Colonic mucosa (tissue), 4 donors: Measurements from ENCODE around the gene NCOR1. TPM values are rescaled to one million over a fixed set of nuclear protein-coding genes. Genes with fewer than 3 reads are reported as not detected.
A peak's percentile ranks its signal among the peaks of the same experiment; 100 is the strongest.

Experiments
- DNase-seq: peaks from one replicate; pipeline ENCODE4 v3.0.0-alpha.2; 2020
- H3K27ac ChIP-seq: fragments of 200-600 bp; one replicate; pipeline ENCODE4 v1.8.0; 2021
- H3K27me3 ChIP-seq: fragments of 200-600 bp; one replicate; pipeline ENCODE4 v1.8.0; 2021
- H3K36me3 ChIP-seq: fragments of 200-600 bp; one replicate; pipeline ENCODE4 v1.8.0; 2021
- H3K4me1 ChIP-seq: fragments of 200-600 bp; one replicate; pipeline ENCODE4 v1.8.0; 2021; ENCODE audit warnings: mild to moderate bottlenecking
- H3K4me3 ChIP-seq: fragments of 200-600 bp; one replicate; pipeline ENCODE4 v1.8.0; 2021
- H3K9ac ChIP-seq, 2 donors: one replicate each; pipeline ENCODE4 v1.7.0; 2013; ENCODE audit warnings: control low read depth in 2 of 2, low read depth in 2 of 2, low read length in 2 of 2
- H3K9me3 ChIP-seq: fragments of 200-600 bp; one replicate; pipeline ENCODE4 v1.8.0; 2021
- CTCF ChIP-seq: fragments of 200-600 bp; IDR thresholded peaks from one replicate; pipeline ENCODE4 v1.8.0; 2022; ENCODE audit warnings: antibody characterized with exemption, mild to moderate bottlenecking
- intact Hi-C: fragments of 100-400 bp; cut with DNase I; formaldehyde crosslinking; loops from one replicate; pipeline ENCODE4 v1.14.1; 2022
- total RNA-seq, 2 donors: library from RNA; stranded (reverse); fragmentation: NEBNext Ultra II Directional in 1 of 2; extraction: Animal tissue kit (Norgen Biotek cat#: 25700) in 1 of 2; gene quantifications; one replicate each; pipeline ENCODE4 v1.2.1, GENCODE V29; 2021
- donor health status: healthy.
- donor health status: DM: no; HTN: no; CAD: no.
- donor health status: DM: no; HTN: no; CAD: no.

Gene NCOR1
- total RNA-seq, 2 donors from 2014 or later, result 190 to 233 TPM

GRCh38 chr17:16255481-16255921 lies 40.2 kb upstream of the NCOR1 start:
- no peak for TF ChIP-seq CTCF
- peak overlapping the region; percentile 90 for H3K27ac ChIP-seq
- H3K4me3 ChIP-seq, result no peak overlapping the region
- H3K4me1 ChIP-seq, result no peaks in the 10 kb centered on the region
- no peaks in the 10 kb centered on the region for H3K27me3 ChIP-seq
- intact Hi-C loops, result no loop called here
- peak overlapping the region in 1 of 2 donors; percentile 69 for H3K9ac ChIP-seq
- H3K9me3 ChIP-seq, result no peaks in the 10 kb centered on the region
- H3K36me3 ChIP-seq, result no peaks in the 10 kb centered on the region
- DNase-seq, result peak; percentile 79

GRCh38 chr17:16254773-16255400 lies 39.6 kb upstream of the NCOR1 start:
- H3K36me3 ChIP-seq, result no peaks in the 10 kb centered on the region
- H3K9ac ChIP-seq, result peak overlapping the region in 1 of 2 donors; percentile 69
- peak; percentile 40 for DNase-seq
- no peaks in the 10 kb centered on the region for H3K27me3 ChIP-seq
- no peak for TF ChIP-seq CTCF
- no peak overlapping the region for H3K4me3 ChIP-seq
- no peaks in the 10 kb centered on the region for H3K9me3 ChIP-seq
- peak overlapping the region; percentile 90 for H3K27ac ChIP-seq
- intact Hi-C loops, result no loop called here
- no peaks in the 10 kb centered on the region for H3K4me1 ChIP-seq

GRCh38 chr17:16251556-16251955 lies 36.2 kb upstream of the NCOR1 start:
- Histone ChIP-seq H3K27me3 (no peaks in the 10 kb centered on the region), H3K9me3 (no peaks in the 10 kb centered on the region), H3K36me3 (no peaks in the 10 kb centered on the region), H3K4me3 (no peak overlapping the region), H3K9ac (no peak overlapping the region), H3K4me1 (no peaks in the 10 kb centered on the region), H3K27ac (no peak overlapping the region)
- no peak for DNase-seq
- intact Hi-C loops, result no loop called here
- TF ChIP-seq CTCF, result no peak

- Histone ChIP-seq H3K27me3 (no peaks in the 10 kb centered on the region), H3K9me3 (no peaks in the 10 kb centered on the region), H3K9ac (no peak overlapping the region), H3K27ac (no peak overlapping the region), H3K36me3 (no peaks in the 10 kb centered on the region), H3K4me3 (no peak overlapping the region), H3K4me1 (no peaks in the 10 kb centered on the region)
- no peak for DNase-seq
- TF ChIP-seq CTCF, result no peak
- intact Hi-C loops, result no loop called here
Measured at GRCh38 chr17:16251043-16251442, 35.7 kb upstream of the NCOR1 start.

GRCh38 chr17:16250635-16251034 lies 35.3 kb upstream of the NCOR1 start:
- no peak overlapping the region for H3K9ac ChIP-seq
- no peak overlapping the region for H3K27ac ChIP-seq
- H3K4me1 ChIP-seq, result no peaks in the 10 kb centered on the region
- H3K9me3 ChIP-seq, result no peaks in the 10 kb centered on the region
- H3K36me3 ChIP-seq, result no peaks in the 10 kb centered on the region
- H3K27me3 ChIP-seq, result no peaks in the 10 kb centered on the region
- no peak for TF ChIP-seq CTCF
- no peak for DNase-seq
- intact Hi-C loops, result no loop called here
- no peak overlapping the region for H3K4me3 ChIP-seq
